Muscle layer of duodenum (tissue), 2 donors: Measurements from ENCODE around the gene NCK2.

Source experiments
- H3K27ac ChIP-seq: one replicate; pipeline ENCODE4 v1.7.0; 2013; ENCODE audit warnings: mild to moderate bottlenecking, low read length
- H3K27me3 ChIP-seq: one replicate; pipeline ENCODE4 v1.7.0; 2013; ENCODE audit warnings: low read depth, mild to moderate bottlenecking, control low read depth, low read length
- H3K36me3 ChIP-seq, 2 donors: one replicate each; pipeline ENCODE4 v1.7.0; 2013; ENCODE audit warnings: low read length in 2 of 2, control low read depth in 1 of 2, mild to moderate bottlenecking in 1 of 2; ENCODE audit not compliant: insufficient read depth in 2 of 2, control insufficient read depth in 1 of 2
- H3K4me1 ChIP-seq, 2 donors: one replicate each; pipeline ENCODE4 v1.7.0; 2013; ENCODE audit warnings: low read length in 2 of 2, mild to moderate bottlenecking in 2 of 2, control low read depth in 1 of 2, moderate library complexity in 1 of 2; ENCODE audit not compliant: insufficient read depth in 2 of 2, control insufficient read depth in 1 of 2
- H3K4me3 ChIP-seq, 2 donors: one replicate each; pipeline ENCODE4 v1.7.0; 2013; ENCODE audit warnings: low read length in 2 of 2, low read depth in 1 of 2, mild to moderate bottlenecking in 1 of 2
- H3K9me3 ChIP-seq, 2 donors: one replicate each; pipeline ENCODE4 v1.7.0; 2013; ENCODE audit warnings: low read length in 2 of 2, control low read depth in 1 of 2, mild to moderate bottlenecking in 1 of 2; ENCODE audit not compliant: control insufficient read depth in 1 of 2
- donor health status: healthy.

NCK2 gene

GRCh38 chr2:105787376-105788318 lies 42.9 kb downstream of the NCK2 start:
- Histone ChIP-seq H3K27me3 (no peaks in the 10 kb centered on the region), H3K9me3 (no peaks in the 10 kb centered on the region), H3K27ac (no peak overlapping the region), H3K4me3 (no peak overlapping the region), H3K4me1 (peaks cover 4 to 15% of the 10 kb centered on the region in 2 donors), H3K36me3 (no peaks in the 10 kb centered on the region)

GRCh38 chr2:105788670-105789290 lies 44.1 kb downstream of the NCK2 start:
- H3K36me3 ChIP-seq: no peaks in the 10 kb centered on the region
- H3K27ac ChIP-seq: no peak overlapping the region
- no peaks in the 10 kb centered on the region for H3K27me3 ChIP-seq
- H3K9me3 ChIP-seq: no peaks in the 10 kb centered on the region
- H3K4me1 ChIP-seq: peaks cover 4 to 15% of the 10 kb centered on the region in 2 donors
- no peak overlapping the region for H3K4me3 ChIP-seq

GRCh38 chr2:105789745-105790460 lies 45.2 kb downstream of the NCK2 start:
- no peaks in the 10 kb centered on the region for H3K27me3 ChIP-seq
- H3K36me3 ChIP-seq: no peaks in the 10 kb centered on the region
- peaks cover 4 to 16% of the 10 kb centered on the region in 2 donors for H3K4me1 ChIP-seq
- H3K27ac ChIP-seq: no peak overlapping the region
- H3K4me3 ChIP-seq: no peak overlapping the region
- H3K9me3 ChIP-seq: no peaks in the 10 kb centered on the region

GRCh38 chr2:105790461-105791149 lies 45.9 kb downstream of the NCK2 start:
- no peak overlapping the region for H3K27ac ChIP-seq
- no peaks in the 10 kb centered on the region for H3K27me3 ChIP-seq
- H3K4me3 ChIP-seq: no peak overlapping the region

GRCh38 chr2:105791229-105791628 lies 46.5 kb downstream of the NCK2 start:
- H3K27me3 ChIP-seq: no peaks in the 10 kb centered on the region
- H3K4me1 ChIP-seq: peaks cover 15 to 29% of the 10 kb centered on the region in 2 donors
- no peak overlapping the region for H3K27ac ChIP-seq

More at GRCh38 chr2:105790461-105791149, 45.9 kb downstream of the NCK2 start:
- Histone ChIP-seq H3K9me3 (no peaks in the 10 kb centered on the region), H3K36me3 (no peaks in the 10 kb centered on the region), H3K4me1 (peaks cover 8 to 23% of the 10 kb centered on the region in 2 donors)

GRCh38 chr2:105792561-105792960 lies 47.8 kb downstream of the NCK2 start:
- no peaks in the 10 kb centered on the region for H3K9me3 ChIP-seq
- H3K4me3 ChIP-seq: no peak overlapping the region
- peaks cover 22 to 38% of the 10 kb centered on the region in 2 donors for H3K4me1 ChIP-seq
- H3K27me3 ChIP-seq: no peaks in the 10 kb centered on the region
- no peak overlapping the region for H3K27ac ChIP-seq
- no peaks in the 10 kb centered on the region for H3K36me3 ChIP-seq

More at GRCh38 chr2:105791229-105791628, 46.5 kb downstream of the NCK2 start:
- Histone ChIP-seq H3K4me3 (no peak overlapping the region), H3K9me3 (no peaks in the 10 kb centered on the region), H3K36me3 (no peaks in the 10 kb centered on the region)

- Histone ChIP-seq H3K4me3 (no peak overlapping the region), H3K9me3 (no peaks in the 10 kb centered on the region), H3K27me3 (no peaks in the 10 kb centered on the region), H3K27ac (no peak overlapping the region), H3K36me3 (no peaks in the 10 kb centered on the region), H3K4me1 (peaks cover 30 to 43% of the 10 kb centered on the region in 2 donors)
These were observed 48.7 kb downstream of the NCK2 start for GRCh38 chr2:105793196-105793975.

GRCh38 chr2:105794926-105795574 lies 50.3 kb downstream of the NCK2 start:
- H3K27me3 ChIP-seq: no peaks in the 10 kb centered on the region
- H3K36me3 ChIP-seq: no peaks in the 10 kb centered on the region
- H3K9me3 ChIP-seq: no peaks in the 10 kb centered on the region
- H3K4me1 ChIP-seq: peaks cover 45 to 52% of the 10 kb centered on the region in 2 donors
- no peak overlapping the region for H3K4me3 ChIP-seq
- no peak overlapping the region for H3K27ac ChIP-seq

GRCh38 chr2:105795575-105795934 lies 50.8 kb downstream of the NCK2 start:
- Histone ChIP-seq H3K27ac (no peak overlapping the region), H3K4me1 (peaks cover 46 to 48% of the 10 kb centered on the region in 2 donors), H3K4me3 (no peak overlapping the region)

GRCh38 chr2:105796131-105796638 lies 51.5 kb downstream of the NCK2 start:
- Histone ChIP-seq H3K27ac (no peak overlapping the region), H3K9me3 (no peaks in the 10 kb centered on the region), H3K27me3 (no peaks in the 10 kb centered on the region), H3K4me1 (peaks cover 44 to 46% of the 10 kb centered on the region in 2 donors), H3K36me3 (no peaks in the 10 kb centered on the region), H3K4me3 (no peak overlapping the region)

More at GRCh38 chr2:105795575-105795934, 50.8 kb downstream of the NCK2 start:
- H3K9me3 ChIP-seq: no peaks in the 10 kb centered on the region
- no peaks in the 10 kb centered on the region for H3K36me3 ChIP-seq
- no peaks in the 10 kb centered on the region for H3K27me3 ChIP-seq
